OCI-LY1 (cell line): ENCODE measurements around the gene KLK7.

Experiments
- H2AFZ ChIP-seq: fragments of 200-600 bp; sonication (generic), shearing (Covaris generic); 2 replicates; pipeline ENCODE4 v1.6.0; 2014; ENCODE audit warnings: antibody characterized with exemption, mild to moderate bottlenecking, low read length
- H3F3A ChIP-seq: fragments of 200-600 bp; sonication (generic), shearing (Covaris generic); 2 replicates; pipeline ENCODE4 v1.6.0; 2014; ENCODE audit warnings: mild to moderate bottlenecking, antibody characterized with exemption, low read length, moderate library complexity; ENCODE audit not compliant: insufficient read depth
- H3K27ac ChIP-seq: fragments of 200-600 bp; sonication (generic); 2 replicates; pipeline ENCODE4 v1.5.1; 2014; ENCODE audit warnings: low read length, mixed run types, mild to moderate bottlenecking, low read depth; ENCODE audit not compliant: poor library complexity, severe bottlenecking
- H3K27me3 ChIP-seq: fragments of 200-600 bp; sonication (generic); 2 replicates; pipeline ENCODE4 v1.6.0; 2014; ENCODE audit warnings: antibody characterized with exemption, mild to moderate bottlenecking, low read length, moderate library complexity; ENCODE audit not compliant: insufficient read depth
- H3K36me3 ChIP-seq: fragments of 200-600 bp; sonication (generic); 2 replicates; pipeline ENCODE4 v1.6.1; 2014; ENCODE audit warnings: mild to moderate bottlenecking, antibody characterized with exemption, low read length, moderate library complexity, mixed read lengths; ENCODE audit not compliant: insufficient read depth
- H3K4me1 ChIP-seq: fragments of 200-600 bp; sonication (generic); 2 replicates; pipeline ENCODE4 v1.5.1; 2014; ENCODE audit warnings: mild to moderate bottlenecking, low read length, moderate library complexity; ENCODE audit not compliant: insufficient read depth, severe bottlenecking
- H3K4me2 ChIP-seq: fragments of 200-600 bp; sonication (generic), shearing (Covaris generic); 2 replicates; pipeline ENCODE4 v1.6.1; 2014; ENCODE audit warnings: low read length
- H3K4me3 ChIP-seq: fragments of 200-600 bp; sonication (generic); 2 replicates; pipeline ENCODE4 v1.5.1; 2014; ENCODE audit warnings: low read length, low read depth, mild to moderate bottlenecking, mixed read lengths; ENCODE audit not compliant: poor library complexity, severe bottlenecking
- H3K79me2 ChIP-seq: fragments of 200-600 bp; shearing (Covaris generic); 2 replicates; pipeline ENCODE4 v1.6.1; 2016; ENCODE audit warnings: mixed run types, low read length, mixed read lengths; ENCODE audit not compliant: insufficient read depth
- H3K9ac ChIP-seq: fragments of 200-600 bp; sonication (generic), shearing (Covaris generic); 2 replicates; pipeline ENCODE4 v1.6.1; 2014; ENCODE audit warnings: mild to moderate bottlenecking, low read length, mixed read lengths
- H3K9me2 ChIP-seq: fragments of 200-600 bp; sonication (generic), shearing (Covaris generic); 2 replicates; pipeline ENCODE4 v1.6.1; 2014; ENCODE audit warnings: low read depth, mild to moderate bottlenecking, low read length, mixed read lengths
- H3K9me3 ChIP-seq: fragments of 200-600 bp; shearing (Covaris generic); 2 replicates; pipeline ENCODE4 v1.6.1; 2014; ENCODE audit warnings: low read length, mixed read lengths
- H4K20me1 ChIP-seq: fragments of 200-600 bp; sonication (generic), shearing (Covaris generic); 2 replicates; pipeline ENCODE4 v1.6.0; 2016; ENCODE audit warnings: mild to moderate bottlenecking, low read length; ENCODE audit not compliant: insufficient read depth
- EZH2 ChIP-seq: fragments of 200-600 bp; sonication (generic), shearing (Covaris generic); IDR thresholded peaks from 2 replicates; pipeline ENCODE4 v1.8.0; 2017; ENCODE audit warnings: borderline replicate concordance, mixed run types, mild to moderate bottlenecking, antibody characterized with exemption, low read length, moderate library complexity, mixed read lengths
- TF ChIP-seq, protein P1 (sequence below): fragments of 200-600 bp; sonication (generic), shearing (Covaris generic); IDR thresholded peaks from 2 replicates; pipeline ENCODE4 v1.5.1; 2017; ENCODE audit warnings: mild to moderate bottlenecking, antibody characterized with exemption, low read length, moderate library complexity, mixed read lengths

The KLK7 gene

DNA sequence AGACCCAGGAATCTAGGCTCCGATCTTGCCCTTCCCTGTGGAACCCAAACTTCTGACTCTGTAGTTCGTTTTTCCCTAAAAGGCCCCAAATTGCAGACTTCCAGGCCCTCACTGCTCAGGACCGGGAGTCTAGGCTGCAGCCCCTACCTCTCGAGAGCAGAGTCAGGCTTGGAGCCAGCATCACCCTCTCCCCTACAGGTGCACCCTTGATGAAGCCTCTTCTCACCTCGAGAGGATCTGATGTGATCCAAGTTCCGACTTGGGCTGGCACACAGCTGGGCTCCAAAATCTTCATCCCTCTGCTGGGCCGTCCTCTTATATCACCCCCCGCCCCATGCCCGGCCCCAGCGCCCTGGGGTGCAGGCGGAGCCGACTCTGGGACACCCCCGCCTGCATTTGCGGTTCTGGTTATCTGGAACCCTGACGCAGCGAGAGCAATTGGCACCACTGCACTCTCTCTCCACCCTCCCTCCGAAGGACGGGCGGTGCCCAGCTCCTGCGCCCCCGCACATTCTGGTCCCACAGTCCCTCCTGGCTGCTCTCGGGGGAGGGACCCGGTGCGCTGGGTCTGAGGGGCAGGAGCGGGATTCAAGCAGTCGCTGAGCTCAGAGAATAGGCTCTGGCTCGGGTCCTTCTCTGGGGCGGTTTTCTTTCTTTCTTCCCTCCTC lies at the start of gene KLK7:
Gene KLK7, minus strand, starts transcription at position 293 of the 668 bp plus-strand sequence. CDS start 1,518 bp downstream, outside the sequence.
- H3K79me2 ChIP-seq, result no peaks in the 10 kb centered on the region
- no peak within 1 kb of the TSS for H3K4me3 ChIP-seq
- TF ChIP-seq, protein P1, sequence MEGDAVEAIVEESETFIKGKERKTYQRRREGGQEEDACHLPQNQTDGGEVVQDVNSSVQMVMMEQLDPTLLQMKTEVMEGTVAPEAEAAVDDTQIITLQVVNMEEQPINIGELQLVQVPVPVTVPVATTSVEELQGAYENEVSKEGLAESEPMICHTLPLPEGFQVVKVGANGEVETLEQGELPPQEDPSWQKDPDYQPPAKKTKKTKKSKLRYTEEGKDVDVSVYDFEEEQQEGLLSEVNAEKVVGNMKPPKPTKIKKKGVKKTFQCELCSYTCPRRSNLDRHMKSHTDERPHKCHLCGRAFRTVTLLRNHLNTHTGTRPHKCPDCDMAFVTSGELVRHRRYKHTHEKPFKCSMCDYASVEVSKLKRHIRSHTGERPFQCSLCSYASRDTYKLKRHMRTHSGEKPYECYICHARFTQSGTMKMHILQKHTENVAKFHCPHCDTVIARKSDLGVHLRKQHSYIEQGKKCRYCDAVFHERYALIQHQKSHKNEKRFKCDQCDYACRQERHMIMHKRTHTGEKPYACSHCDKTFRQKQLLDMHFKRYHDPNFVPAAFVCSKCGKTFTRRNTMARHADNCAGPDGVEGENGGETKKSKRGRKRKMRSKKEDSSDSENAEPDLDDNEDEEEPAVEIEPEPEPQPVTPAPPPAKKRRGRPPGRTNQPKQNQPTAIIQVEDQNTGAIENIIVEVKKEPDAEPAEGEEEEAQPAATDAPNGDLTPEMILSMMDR, result no peak
- no peak for TF ChIP-seq EZH2
- no peak within 1 kb of the TSS for H3K9ac ChIP-seq
- H3K4me1 ChIP-seq, result no peaks in the 10 kb centered on the region
- H4K20me1 ChIP-seq, result no peaks in the 10 kb centered on the region
- H3K9me3 ChIP-seq, result no peaks in the 10 kb centered on the region
- no peaks in the 10 kb centered on the region for H3K36me3 ChIP-seq
- H2AFZ ChIP-seq, result no peak within 1 kb of the TSS
- H3K27me3 ChIP-seq, result no peaks in the 10 kb centered on the region
- H3K27ac ChIP-seq, result no peak within 1 kb of the TSS
- H3F3A ChIP-seq, result no peaks in the 10 kb centered on the region
- no peaks in the 10 kb centered on the region for H3K9me2 ChIP-seq
- H3K4me2 ChIP-seq, result no peak within 1 kb of the TSS

DNA sequence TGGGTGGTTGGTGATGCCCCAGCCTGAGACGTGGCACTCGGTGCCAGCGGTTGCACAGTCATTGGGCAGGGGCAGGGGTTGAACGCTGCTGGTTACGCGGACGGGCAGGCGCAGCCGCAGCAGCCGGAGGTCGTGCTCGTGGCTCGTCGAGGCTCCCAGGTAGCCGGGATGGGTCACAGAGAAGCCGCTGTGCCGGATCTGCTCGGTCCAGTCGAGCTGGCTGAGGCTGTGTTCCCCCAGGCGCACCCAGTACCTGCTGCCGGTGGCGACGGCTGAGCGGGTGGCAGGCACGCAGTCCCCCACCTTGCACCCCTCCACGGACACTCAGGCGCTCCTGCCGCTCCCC lies 48.1 kb upstream of the KLK7 start:
- no peak overlapping the region for H3K27ac ChIP-seq
- no peaks in the 10 kb centered on the region for H3K79me2 ChIP-seq
- H3K27me3 ChIP-seq, result no peaks in the 10 kb centered on the region; the same call in 1 of the 2 replicates
- no peaks in the 10 kb centered on the region for H3K9me3 ChIP-seq
- H3K4me3 ChIP-seq, result no peak overlapping the region
- H2AFZ ChIP-seq, result no peak overlapping the region
- TF ChIP-seq, protein P1, result no peak
- no peak for TF ChIP-seq EZH2
- no peak overlapping the region for H3K4me2 ChIP-seq
- no peak overlapping the region for H3K9ac ChIP-seq
- H4K20me1 ChIP-seq, result no peaks in the 10 kb centered on the region
- H3K9me2 ChIP-seq, result no peaks in the 10 kb centered on the region
- no peaks in the 10 kb centered on the region for H3K4me1 ChIP-seq
- no peaks in the 10 kb centered on the region for H3F3A ChIP-seq
- no peaks in the 10 kb centered on the region for H3K36me3 ChIP-seq

DNA sequence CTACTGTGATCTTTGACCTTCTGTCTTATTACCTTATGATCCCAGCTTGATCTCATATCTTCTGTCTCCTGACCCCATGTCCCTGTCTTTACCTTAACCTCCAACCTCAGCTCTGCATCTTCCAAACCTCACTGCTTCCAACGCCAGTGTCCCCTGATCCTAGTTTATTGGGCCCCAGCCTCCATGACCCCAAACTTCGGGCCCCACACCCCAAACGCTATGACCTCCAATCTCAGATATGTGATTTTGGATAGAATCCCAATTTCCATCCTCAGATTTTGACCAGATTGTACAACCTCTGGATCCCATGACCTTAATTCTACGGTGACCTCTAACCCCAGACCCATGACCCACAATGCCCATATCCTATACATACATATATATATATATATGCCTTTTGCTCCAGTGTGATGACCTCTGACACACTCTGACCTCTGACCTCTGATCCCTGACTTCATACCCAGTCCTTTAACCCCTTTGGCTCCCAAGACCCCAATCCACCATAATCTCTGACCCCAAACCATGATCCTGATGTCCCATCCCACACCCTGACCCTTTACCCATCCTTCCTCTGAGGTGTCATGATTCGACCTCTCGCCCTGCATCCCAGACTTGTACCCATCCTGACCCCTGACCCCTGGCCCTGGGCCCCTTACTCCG lies 47.6 kb upstream of the KLK7 start:
- Histone ChIP-seq H3K4me2 (no peak overlapping the region), H4K20me1 (no peaks in the 10 kb centered on the region), H3K27me3 (no peaks in the 10 kb centered on the region; the same call in 1 of the 2 replicates), H3K27ac (no peak overlapping the region), H3K36me3 (no peaks in the 10 kb centered on the region), H3K4me1 (no peaks in the 10 kb centered on the region), H3K9ac (no peak overlapping the region), H3K9me3 (no peaks in the 10 kb centered on the region), H3K79me2 (no peaks in the 10 kb centered on the region), H3K9me2 (no peaks in the 10 kb centered on the region), H3K4me3 (no peak overlapping the region), H3F3A (no peaks in the 10 kb centered on the region), H2AFZ (no peak overlapping the region)
- TF ChIP-seq EZH2, result no peak
- TF ChIP-seq, protein P1, result no peak
